Suppressor macrophage treated with lipopolysaccharide for 1 hour (primary cell): ENCODE results near the gene C4BPA.
A peak's percentile ranks its signal among the peaks of the same experiment; 100 is the strongest.

Experiments used
- DNase-seq, 3 donors: peaks; one replicate each; pipeline ENCODE4 v3.0.0-alpha.2; 2020 to 2022

The C4BPA gene

DNA sequence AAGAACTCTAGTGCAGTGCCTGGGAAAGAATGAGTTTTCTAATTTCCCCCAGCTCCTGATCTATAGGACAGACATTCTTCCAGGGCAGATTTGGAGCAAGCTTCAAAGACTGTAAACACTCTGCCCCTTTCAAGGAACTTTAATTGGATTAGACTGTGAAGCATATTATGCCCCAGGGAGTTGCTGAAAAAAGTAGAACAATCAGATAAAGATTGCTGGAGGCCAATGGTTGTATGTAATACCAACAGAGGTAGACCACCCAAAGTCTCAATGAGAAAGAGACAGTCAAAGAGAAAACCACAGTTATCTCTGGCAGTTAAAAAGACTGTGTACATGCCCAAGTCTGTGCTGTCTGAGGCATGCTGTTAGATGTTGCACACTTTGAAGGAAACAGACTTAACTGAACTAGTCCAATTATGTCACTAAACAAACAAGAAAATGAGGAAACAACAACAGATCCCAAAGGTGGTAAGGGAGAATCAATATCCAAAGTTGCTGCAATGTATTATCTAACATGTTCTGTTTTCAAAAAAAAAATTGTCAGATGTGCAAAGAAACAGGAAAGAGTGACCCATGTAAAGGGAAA is 24.4 kb downstream of the C4BPA start:
- DNase-seq: no peak

DNA sequence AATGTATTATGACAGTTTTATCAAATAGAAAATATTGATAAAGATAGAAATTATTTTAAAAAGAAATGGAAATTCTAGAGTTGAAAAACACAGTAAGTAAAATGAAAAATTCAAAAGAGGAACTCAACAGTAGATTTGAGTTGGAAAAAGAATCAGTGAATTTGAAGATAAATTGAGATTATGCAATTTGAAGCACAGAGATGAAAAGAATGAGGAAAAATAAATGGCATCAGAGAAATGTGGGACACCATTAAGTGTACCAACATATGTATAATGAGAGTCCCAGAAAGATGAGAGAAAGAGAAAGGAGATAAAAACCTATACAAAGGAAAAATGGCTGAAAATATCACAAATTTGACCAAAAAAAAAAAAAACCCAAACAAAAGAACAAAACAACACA is 25.0 kb downstream of the C4BPA start:
- DNase-seq: no peak

DNA sequence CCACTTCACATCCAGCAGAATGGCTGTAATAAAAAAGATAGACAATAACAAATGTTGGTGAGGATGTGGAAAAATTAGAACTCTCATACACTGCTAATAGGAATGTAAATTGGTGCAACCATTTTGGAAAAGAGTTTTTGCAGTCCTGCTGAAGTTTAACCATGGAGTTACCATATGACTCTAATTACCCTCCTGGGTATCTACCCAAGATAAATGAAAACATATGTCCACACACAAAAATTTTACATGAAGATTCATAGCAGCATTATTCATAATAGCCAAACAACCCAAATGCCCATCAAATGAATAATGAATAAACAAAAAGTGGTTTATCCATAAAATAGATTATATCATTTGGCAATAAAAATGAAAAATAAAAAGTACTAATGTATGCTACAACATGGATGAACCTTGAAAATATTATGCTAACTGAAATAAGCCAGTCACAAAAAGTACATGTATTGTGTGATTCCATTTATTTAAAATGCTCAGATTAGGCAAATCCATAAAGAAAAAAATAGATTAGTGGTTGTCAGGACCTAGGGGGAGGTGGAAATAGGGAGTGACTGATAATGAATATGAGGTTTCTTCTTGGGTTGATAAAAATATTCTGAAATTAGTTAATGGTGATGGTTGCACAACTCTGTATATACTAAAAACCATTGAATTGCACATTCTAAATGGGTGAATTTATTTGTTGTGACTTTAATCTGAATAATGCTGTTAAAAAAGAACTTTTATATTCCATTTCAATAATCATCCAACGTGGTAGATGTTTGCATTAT is 26.4 kb downstream of the C4BPA start:
- no peak for DNase-seq

DNA sequence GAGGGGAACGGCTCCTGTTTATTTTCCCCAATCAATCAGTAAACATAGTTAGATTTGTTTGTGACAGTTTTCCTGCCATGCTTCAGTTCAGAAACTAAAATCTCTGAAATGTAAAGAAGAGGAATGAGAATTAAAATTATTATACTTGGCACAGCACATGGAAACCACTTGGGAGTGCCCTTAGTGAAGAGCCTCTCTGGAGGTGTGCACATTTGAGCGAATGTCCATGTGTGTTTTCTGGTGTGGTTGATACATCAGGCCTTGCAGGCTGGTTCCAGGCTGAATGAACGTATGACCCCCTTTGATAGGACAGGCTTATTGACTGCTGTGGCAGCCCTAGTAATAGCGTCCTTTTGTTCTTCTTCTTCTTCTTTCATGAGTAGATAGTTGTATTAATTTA is 27.1 kb downstream of the C4BPA start:
- DNase-seq: no peak

DNA sequence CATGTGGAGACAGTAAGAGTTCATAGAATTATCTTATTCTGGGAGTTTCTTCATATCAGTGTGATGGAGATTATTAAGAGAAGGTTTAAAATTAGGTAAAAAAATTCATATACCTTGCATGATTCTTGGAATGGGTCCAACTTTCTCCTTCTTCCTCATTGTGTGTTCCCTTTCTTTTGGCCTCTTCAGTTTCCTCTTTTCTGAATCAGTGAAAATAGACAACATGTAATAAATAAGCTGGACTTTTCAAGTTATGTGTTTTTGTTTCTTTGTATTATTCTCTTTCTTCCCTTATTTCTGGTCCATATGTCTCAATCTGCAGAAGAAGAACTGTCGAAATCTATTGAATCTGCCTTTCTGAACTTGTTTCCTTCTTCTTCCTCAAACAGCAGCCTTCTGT is 30.5 kb downstream of the C4BPA start:
- DNase-seq: peak; percentile 61 to 74 (median 70)

DNA sequence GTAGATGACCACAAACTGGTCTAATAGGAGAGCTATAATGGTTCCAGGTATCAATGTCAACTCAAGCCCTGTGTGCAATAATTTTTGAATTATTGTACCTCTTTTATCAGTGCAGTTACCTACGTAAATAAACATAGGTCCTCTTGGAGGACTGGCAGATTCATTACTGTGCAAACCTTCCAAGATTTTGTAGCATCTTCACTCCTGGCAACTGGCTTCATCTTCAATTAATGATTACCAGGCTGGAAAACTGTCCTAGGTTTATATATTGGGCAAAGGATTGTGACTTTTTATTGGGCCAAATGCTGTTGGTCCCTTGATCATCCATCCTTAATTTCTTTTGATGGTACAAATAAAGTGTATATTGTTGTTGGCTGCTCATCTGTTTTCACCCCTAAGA is 35.6 kb downstream of the C4BPA start:
- no peak for DNase-seq

DNA sequence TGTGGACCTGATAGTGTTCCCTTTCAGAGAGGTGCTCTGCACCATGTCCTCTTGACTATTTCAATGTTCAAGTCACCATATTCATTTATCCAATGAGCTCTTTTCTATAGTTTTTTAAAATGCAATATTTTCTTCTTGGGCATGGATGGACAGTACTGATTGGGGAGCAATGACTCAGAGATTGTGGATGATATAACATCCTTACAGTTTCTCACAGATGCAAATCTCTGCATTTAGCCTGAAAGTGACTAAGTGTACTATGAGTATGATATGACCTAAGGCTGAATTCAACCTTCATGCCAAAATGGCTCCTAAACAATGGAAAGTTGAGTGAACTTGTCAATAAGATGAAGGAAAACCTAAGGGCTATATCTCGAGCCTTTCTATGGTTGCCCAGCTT is 36.5 kb downstream of the C4BPA start:
- peak; percentile 7 to 39 (median 29) for DNase-seq

DNA sequence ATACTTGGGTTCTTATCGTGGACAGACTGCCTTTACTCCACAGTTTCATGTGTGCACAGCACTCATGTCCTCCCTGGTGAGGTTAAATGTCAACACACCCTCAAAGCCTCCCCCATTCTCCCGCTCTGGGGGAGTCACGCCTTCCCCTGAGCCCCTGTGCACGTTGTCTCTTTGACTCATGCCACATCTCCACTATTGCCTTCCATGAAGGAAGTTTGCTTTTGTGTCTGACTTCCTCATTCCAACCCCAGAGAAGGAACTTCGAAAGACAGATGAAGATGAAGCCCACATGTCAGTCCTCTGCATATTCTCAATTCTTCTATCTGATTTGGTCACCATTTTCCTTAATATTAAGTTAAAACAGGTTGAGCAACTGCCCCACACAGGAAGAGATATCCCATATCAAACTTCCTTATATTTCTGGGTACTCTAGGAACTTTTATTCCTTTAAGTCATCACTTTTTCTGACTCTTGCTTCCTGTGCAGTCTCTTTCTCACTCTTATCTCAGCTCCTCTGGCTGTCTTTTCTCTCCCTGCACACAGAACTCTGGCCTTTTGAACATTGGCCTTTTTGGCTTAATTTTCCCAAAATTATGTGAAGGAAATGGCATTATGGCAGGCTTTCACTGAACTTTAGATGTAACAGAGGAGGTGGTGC is 41.5 kb downstream of the C4BPA start:
- DNase-seq: peak; percentile 62 to 74 (median 72)

DNA sequence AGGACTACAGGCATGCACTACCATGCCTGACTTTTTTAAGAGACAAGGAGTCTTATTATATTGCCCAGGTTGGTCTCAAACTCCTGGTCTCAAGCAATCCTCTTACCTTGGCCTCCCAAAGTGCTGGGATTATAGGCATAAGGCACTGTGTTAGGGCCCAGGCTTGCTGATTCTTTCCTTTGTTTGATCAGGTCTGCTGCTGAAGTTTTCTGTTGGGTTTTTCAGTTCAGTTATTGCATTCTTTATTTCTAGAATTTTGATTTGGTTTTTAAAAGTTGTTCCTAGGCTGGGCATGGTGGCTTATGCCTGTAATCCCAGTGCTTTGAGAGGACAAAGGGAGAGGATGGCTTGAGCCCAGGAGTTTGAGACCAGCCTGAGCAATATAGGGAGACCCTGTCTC is 47.9 kb downstream of the C4BPA start:
- no peak for DNase-seq

DNA sequence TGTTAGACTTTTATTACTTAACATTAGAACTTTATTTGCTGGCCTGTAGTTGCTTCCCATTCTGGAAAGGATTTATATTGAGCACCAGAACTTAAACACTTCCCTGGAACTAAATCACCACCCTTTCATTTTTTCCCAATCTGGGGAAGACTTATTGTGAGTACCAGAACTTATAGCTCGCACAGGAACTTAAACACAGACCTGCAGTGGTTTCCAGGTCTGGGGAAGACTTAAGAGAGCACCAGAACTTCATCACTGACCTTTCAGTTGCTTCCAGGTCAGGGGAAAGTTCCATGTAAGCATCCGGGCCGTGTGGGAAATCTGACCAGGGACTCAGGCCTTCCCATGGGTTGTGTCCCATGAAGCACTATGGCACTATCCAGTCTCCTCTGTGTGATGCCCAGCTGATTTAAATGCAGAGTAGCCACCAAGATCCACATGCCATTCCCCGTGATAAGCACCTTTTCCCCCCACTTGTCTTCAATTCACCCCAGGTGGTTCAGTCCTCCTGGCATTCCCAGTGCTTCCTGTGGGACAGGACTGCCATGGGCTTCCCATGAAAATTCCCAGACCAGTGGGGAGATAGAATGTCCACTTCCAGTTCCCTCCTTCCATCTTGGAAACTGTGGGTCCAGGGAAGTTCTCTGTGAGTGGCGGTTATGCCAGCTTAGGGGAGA is 48.9 kb downstream of the C4BPA start:
- no peak for DNase-seq

DNA sequence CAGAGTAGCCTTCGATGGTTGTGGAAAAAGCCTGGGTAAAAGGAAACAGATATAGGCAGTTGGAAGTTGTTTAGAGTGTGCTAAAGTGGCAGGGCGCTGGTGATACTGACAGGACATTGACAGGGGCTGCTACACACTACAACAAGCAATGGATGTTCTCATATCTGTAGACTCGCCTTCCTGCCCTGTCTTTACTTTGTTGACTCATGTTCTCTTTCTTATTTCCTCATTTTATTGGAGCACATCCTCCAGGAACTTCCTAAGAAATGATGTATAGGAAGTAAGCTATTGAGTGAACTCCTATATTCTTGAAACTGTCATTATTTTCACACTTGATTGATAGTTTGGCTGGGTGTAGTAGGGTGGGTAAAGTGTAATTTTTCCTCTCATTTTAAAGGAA is 51.0 kb downstream of the C4BPA start:
- DNase-seq: peak; percentile 47 to 84 (median 76)

DNA sequence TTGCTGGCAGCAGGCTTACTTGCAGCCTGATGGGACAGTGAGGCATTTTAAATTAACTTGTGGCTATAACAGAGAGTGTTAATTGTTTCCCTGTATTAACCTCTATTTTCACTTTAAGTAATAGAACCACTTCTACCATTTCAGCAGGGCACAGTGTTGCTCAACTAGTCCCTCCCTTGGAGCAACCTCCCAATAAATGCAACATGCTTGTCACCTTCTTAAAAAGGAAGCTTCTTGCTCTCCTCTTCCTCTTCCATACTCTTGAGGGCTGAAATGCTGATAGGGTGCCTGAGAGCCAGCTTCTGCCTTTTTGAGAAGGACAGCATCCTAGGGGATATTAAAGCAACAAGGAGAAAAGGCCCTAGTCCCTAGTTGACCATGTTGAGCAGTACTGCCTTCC is 52.1 kb downstream of the C4BPA start:
- DNase-seq: peak; percentile 29 to 58 (median 45)

DNA sequence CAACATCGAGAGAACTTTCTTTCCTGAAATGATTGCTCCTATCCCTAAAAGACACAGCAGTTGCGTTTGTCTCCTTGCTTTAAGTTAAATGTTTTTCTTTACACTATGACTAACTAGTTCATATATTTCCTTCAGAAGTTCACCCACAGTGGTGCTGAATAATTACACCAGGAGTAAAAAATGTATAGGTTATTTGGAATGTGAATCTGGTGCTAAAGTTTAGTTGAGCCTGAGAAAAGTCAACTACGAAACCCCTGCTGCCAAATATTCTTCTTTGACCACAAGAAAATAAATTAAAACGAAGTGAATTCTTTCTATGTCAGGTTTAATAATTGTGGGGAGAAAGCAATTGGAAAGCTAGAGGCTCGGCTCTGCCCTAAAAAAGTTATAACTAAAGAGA is 52.8 kb downstream of the C4BPA start:
- no peak for DNase-seq

DNA sequence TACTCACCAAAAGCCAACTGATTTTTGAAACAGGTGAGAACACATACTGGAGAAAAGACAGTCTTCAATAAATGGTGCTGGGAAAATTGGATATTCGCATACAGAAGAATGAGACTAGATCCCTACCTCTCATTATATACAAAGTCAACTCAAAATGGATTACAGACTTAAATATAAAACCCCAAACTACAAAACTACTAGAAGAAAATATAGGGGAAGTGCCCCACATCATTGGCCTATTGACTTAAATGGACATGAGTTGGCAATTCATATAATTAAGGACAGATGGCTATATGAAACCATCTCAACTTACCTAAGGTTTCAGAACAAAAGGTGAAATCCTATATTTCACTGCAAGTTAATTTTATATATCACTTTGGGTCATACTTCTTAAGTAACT is 60.1 kb downstream of the C4BPA start:
- no peak for DNase-seq

DNA sequence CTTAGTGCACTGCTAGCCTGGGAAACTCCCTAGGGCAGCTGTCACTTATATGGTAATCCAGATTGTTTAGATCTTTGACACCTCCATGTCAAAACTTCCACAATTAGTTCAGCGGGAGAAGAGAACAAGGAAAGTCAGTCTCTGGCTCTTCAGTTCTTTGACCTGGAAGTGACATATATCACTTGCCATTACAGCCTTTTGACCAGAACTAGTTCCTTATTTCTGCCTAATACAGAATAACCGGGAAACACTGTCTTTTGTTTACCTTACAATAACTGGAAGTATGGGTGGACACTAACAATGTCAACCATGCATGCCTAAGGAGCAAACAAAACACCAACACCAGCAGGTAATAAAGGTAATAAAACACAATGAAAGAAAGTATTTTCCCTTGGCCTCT is 68.3 kb downstream of the C4BPA start:
- DNase-seq: peak; percentile 53 to 73 (median 65)

DNA sequence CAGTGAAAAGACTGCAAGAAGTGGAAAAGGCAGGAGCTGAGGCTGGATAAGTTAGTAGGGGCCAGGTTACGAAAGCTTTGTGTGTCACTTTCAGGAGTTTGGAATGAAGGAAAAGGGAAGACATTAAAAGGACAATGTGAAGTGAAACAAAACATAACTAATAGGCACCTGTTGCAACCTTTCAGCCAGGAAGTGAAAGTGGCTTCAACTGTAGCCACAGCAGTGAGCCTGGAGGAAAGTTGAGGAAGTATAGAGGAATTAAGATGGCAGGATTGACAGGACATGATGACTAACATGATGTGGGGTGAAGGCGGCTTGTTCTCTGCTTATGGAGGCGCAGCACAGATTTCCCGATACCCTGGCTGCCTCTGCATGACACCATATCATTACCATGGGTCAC is 68.9 kb downstream of the C4BPA start:
- DNase-seq: peak; percentile 62 to 73 (median 71)

DNA sequence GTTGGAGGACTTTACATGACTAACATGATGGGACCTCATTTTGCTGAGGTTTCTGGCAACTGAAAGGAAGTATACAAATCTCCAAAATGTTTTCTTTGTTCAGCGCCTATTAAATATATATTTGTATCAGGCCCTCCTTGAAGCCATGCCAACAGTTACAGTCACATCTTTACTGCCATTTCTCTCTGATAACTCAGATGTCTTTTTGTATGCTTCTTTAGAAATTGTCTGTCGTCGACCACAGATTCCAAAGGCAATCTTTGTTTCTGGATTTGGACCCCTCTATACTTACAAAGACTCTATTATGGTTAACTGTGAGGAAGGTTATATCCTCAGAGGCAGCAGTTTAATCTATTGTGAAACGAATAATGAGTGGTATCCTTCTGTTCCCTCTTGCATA is 69.4 kb downstream of the C4BPA start:
- no peak for DNase-seq

DNA sequence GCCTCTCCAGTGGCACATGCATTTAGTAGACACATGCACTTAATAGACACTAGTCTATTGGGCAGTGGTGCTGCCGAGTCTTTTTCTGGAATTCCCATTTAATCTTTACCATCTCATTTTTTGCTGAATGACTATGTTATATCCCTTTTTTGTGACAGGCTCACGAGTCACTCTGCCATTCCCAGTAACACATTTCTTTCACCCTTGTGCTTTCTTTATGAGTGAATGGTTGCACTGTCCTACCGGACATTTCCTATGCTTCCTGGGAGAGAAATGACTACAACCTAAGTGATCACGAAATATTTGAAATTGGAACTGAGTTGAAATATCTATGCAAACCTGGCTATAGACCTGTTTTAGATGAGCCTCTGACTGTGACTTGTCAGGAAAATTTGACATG is 70.9 kb downstream of the C4BPA start:
- DNase-seq: peak in 1 of 3 donors; percentile 38

DNA sequence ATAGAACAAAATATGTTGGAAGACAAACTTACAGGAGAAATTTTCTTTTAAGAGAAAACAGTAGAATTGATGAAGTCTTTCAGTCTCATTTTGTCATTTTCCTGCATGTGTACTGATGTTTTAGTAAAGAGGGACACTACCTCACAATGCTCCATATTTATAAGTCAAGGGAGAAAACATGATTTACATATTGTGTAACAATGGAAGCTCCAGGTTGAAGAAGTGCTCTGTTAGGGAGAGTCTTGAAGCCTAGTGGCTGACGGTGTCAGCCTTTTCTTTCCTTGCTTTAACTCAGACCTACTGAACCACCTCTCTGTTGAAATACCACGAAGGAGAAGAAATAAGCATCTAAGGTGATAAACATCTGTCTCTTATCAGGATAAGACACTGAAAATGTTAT is 75.0 kb downstream of the C4BPA start:
- DNase-seq: peak; percentile 36 to 66 (median 52)

DNA sequence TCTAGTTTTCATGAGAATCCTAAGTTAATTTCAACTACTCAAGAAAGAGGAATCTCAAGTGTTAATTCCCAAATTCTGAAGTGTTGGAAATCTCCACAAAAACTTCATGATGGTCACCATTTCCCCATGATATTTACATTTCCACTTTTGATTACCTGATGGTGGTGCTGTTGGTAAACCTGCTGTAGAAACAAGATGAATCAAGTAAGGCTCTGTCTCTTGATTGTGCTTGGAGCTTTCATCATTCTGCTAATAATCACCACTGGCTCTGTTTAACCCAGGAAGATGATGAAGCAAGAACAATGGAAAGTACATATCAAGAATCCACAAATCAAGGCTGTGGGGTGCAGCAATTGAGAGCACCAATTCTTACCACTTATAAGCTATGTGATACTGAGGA is 77.8 kb downstream of the C4BPA start:
- DNase-seq: no peak

DNA sequence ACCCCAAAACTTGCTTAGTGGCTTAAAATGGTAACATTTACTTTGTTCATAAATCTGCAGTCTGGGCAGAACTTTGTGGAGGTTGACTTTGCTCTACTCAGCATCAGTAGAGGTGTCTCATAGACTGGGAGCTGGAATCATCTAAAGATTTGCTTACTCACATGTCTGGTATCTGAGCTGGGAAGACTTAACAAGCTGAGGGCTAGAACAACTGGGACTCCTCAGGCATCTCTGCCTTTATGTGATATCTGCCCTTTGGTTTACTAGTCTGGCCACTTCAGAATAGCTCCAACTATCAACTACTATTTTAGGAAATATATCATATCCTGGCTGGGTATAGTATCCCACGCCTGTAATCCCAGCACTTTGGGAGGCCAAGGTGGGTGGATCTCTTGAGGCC is 82.5 kb downstream of the C4BPA start:
- DNase-seq: no peak

DNA sequence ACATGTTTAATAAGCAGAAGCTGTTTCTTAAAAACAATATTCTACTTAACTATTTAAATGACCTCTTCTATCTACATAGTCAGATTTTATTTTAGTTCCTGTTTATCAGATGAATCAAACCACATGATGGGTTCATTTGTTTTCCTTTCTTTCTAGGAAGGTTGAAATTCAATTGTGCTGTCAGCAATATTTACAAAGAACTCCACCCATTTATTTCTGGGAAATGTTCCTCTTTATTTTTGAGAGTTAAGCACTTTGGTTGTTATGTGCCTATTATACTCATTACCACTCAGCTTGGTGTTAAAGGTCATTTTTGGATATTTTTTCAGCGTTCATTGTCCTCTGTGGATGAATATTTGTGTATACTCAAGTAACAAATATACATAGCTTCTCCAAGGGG is 84.9 kb downstream of the C4BPA start:
- peak; percentile 20 to 69 (median 59) for DNase-seq

DNA sequence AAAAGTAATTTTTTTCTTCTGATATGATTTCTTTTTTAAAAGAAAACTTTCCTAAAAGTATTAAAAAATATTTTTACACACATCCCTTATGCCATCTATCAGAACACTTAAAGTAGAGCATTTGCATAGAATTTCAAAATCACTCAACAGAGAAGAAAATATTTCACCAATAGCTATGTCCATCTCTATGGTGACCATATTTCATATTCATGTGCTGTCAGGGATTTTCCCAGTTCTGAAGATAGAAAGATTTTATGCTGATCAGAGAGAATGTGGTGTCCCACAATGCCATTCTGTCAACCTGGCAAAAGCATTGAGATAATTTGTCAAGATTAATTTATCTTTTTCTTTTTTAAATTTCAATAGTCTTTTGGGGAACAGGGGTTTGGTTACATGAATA is 87.0 kb downstream of the C4BPA start:
- DNase-seq: peak; percentile 42 to 70 (median 64)

DNA sequence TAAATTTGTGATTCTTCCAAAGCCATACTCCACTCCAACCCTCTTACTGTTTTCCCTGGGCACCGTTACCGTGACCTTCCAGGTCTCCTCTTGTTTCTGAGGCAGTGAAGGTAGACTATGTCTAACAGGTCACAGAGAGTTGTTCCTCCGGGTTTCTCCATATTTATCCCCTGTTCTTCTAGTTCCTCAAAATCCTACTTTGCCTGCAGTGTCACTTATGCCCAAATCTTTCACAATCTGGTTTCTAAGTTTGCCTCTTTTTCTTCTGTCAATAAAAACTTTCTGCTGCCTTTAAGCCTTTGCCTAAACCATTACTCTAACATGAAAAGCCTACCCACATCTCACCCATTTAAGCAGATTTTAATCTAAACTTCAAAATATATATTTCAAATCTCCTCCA is 87.7 kb downstream of the C4BPA start:
- DNase-seq: peak; percentile 44 to 63 (median 50)
